Transverse colon (tissue), 4 donors: ENCODE data around the gene ANKRD10. TPM values are rescaled to one million over a fixed set of nuclear protein-coding genes. Genes with fewer than 3 reads are reported as not detected.
"Not testable (repeated sequence)": the region's sequence is repeated elsewhere in the genome, so short reads cannot be mapped to it uniquely, and the experiment has no call there.

Experiments used
- DNase-seq: peaks from one replicate; pipeline ENCODE4 v3.0.0-alpha.2; 2019
- H3K27ac ChIP-seq, 4 donors: fragments of 200-600 bp; sonication (generic); 2 replicates each; pipeline ENCODE4 v1.5.1; 2016 to 2018; ENCODE audit warnings: inconsistent platforms in 4 of 4
- H3K27me3 ChIP-seq: fragments of 200-600 bp; sonication (generic); 2 replicates; pipeline ENCODE4 v1.5.1; 2017; ENCODE audit warnings: inconsistent platforms
- H3K36me3 ChIP-seq, 4 donors: fragments of 200-600 bp; sonication (generic); 2 replicates each; pipeline ENCODE4 v1.5.1; 2017 to 2019; ENCODE audit warnings: inconsistent platforms in 4 of 4
- H3K4me1 ChIP-seq, 4 donors: fragments of 200-600 bp; sonication (generic); 2 replicates each; pipeline ENCODE4 v1.5.1; 2017 to 2020; ENCODE audit warnings: inconsistent platforms in 4 of 4
- H3K4me3 ChIP-seq, 4 donors: fragments of 200-600 bp; sonication (generic); 1 replicate in 1 of 4; 2 replicates in 3 of 4; pipeline versions ENCODE4 v1.5.1 to v1.6.1; 2017 to 2019; ENCODE audit warnings: inconsistent platforms in 4 of 4
- H3K9me3 ChIP-seq, 2 donors: fragments of 200-600 bp; sonication (generic); 2 replicates each; pipeline ENCODE4 v1.5.1; 2017 to 2019; ENCODE audit warnings: inconsistent platforms in 2 of 2
- EP300 ChIP-seq: sonication (generic); formaldehyde crosslinking; IDR thresholded peaks from one replicate; pipeline ENCODE4 v1.6.1; 2017; ENCODE audit warnings: antibody characterized with exemption, low read depth
- POLR2A ChIP-seq: fragments of 450-650 bp; IDR thresholded peaks from one replicate; pipeline ENCODE4 v1.6.1; 2016; ENCODE audit warnings: antibody characterized with exemption, mild to moderate bottlenecking, moderate library complexity
- POLR2AphosphoS5 ChIP-seq, 3 donors: sonication (generic); formaldehyde crosslinking; IDR thresholded peaks; one replicate each; pipeline ENCODE4 v1.6.1; 2016; ENCODE audit warnings: antibody characterized with exemption in 3 of 3
- WGBS, 2 donors: methylation state at CpG; one replicate each; pipeline ENCODE4 v1.1.5; 2018; ENCODE audit warnings: low coverage in 1 of 2; 5-methylcytosine and 5-hydroxymethylcytosine counted together
- in situ Hi-C, 4 donors: fragments of 200-750 bp; cut with MboI; loops; one replicate each; pipeline versions ENCODE4 v1.15.0 to v1.15.1; 2017; ENCODE audit warnings: low sequenced_read_pairs in 3 of 4, low pct_ligation_motif_present in 1 of 4, low pct_unique_long_range_greater_than_20kb in 1 of 4
- intact Hi-C: fragments of 100-400 bp; cut with DNase I; formaldehyde crosslinking; loops from one replicate; pipeline ENCODE4 v1.15.1; 2023; ENCODE audit warnings: low total_unique reads
- total RNA-seq, 4 donors: library from RNA; depleted of rRNA; stranded (reverse); fragments of >200 nt; gene quantifications; one replicate each; pipeline ENCODE4 v1.1.0, GENCODE V29; 2016
- TF ChIP-seq, protein P1 (sequence below), 5 experiments: fragments of 200-600 bp in 3 of 5; fragments of 450-650 bp in 2 of 5; sonication (generic) in 3 of 5; IDR thresholded peaks; 1 replicate in 2 of 5; 2 replicates in 3 of 5; pipeline ENCODE4 v1.5.1; 2016 to 2017; ENCODE audit warnings: antibody characterized with exemption in 5 of 5, inconsistent platforms in 3 of 5, mild to moderate bottlenecking in 2 of 5, moderate library complexity in 1 of 5

Gene ANKRD10
- total RNA-seq, 4 donors from 2014 or later, result 124 to 286 (median 188) TPM

DNA sequence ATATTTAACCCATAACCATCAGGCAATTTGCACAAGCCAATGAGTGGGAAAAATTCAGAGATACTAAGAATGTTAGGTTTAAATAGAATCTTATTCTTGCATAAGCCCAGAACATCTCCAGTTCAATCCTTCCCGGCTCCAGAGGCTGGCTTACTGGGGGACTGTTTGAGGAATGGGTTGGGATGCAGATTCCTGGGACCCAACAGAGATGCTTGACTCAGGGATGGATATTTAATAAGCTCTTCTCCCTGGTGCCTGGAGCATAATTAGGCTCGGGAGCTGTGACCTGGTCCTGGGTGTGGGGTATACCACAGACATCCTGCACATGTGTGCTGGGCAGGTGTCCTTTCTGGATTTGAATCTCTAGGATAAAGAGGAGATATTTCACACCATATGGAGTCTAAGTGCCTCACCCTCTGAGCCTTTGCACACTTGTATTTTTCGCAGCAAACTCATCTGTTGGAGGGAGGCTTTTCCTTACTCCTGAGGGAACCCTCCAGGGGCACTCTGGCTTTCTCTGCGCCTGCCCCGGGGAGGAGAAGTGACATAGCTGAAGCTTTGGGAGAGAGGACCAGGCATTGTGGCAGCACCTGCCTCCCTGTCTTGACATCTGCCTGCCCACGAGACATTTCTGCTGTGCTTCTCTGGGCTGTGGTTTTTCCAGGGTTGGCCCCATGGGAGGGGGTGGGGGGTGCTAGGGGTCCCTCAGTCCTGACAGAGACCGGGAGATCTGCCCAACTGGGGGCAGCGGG, 36.1 kb upstream of the ANKRD10 start:
- H3K36me3 ChIP-seq, result no peaks in the 10 kb centered on the region
- H3K9me3 ChIP-seq, result no peaks in the 10 kb centered on the region
- no peaks in the 10 kb centered on the region for H3K4me1 ChIP-seq
- H3K27ac ChIP-seq, result no peak overlapping the region
- no peak overlapping the region for H3K4me3 ChIP-seq
- H3K27me3 ChIP-seq, result no peaks in the 10 kb centered on the region
- intact Hi-C loops (no loop called here), in situ Hi-C loops (loop anchor here in 1 of 4 donors (5.0 kb wide), 1 partner anchor 1446 kb away; no protein-coding TSS in a partner anchor)
- no peak for DNase-seq
- WGBS, 2 donors, result 61 to 77% methylated on average over 3 to 8 of the region's 8 CpGs
- TF ChIP-seq EP300 (no peak), POLR2AphosphoS5 (IDR thresholded peaks at IDR 0.05) (no peak), POLR2A (no peak)
- TF ChIP-seq, protein P1, sequence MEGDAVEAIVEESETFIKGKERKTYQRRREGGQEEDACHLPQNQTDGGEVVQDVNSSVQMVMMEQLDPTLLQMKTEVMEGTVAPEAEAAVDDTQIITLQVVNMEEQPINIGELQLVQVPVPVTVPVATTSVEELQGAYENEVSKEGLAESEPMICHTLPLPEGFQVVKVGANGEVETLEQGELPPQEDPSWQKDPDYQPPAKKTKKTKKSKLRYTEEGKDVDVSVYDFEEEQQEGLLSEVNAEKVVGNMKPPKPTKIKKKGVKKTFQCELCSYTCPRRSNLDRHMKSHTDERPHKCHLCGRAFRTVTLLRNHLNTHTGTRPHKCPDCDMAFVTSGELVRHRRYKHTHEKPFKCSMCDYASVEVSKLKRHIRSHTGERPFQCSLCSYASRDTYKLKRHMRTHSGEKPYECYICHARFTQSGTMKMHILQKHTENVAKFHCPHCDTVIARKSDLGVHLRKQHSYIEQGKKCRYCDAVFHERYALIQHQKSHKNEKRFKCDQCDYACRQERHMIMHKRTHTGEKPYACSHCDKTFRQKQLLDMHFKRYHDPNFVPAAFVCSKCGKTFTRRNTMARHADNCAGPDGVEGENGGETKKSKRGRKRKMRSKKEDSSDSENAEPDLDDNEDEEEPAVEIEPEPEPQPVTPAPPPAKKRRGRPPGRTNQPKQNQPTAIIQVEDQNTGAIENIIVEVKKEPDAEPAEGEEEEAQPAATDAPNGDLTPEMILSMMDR (IDR thresholded peaks at IDR 0.05), result no peak

DNA sequence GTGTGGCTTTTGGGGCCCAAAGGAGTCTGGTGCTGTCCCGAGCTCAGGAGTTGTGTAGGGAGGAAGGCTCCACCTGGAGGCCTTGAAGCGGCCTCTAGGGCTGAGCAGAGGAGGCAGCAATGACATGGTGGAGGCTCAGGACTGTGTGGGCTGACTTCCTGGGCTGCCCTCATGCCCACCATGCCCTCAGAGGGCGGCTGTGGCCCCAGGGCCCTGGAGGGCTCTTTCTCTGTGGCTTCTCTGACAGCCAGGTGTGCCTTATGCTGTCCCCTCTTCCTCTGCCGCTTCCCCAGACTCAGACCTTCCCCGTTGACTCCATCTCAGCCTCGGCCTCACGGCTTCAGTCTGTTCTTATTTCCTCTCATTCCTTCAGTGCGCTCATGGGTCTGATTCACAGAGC, 35.5 kb upstream of the ANKRD10 start:
- Histone ChIP-seq H3K27me3 (no peaks in the 10 kb centered on the region), H3K27ac (no peak overlapping the region), H3K4me3 (no peak overlapping the region), H3K36me3 (no peaks in the 10 kb centered on the region), H3K9me3 (no peaks in the 10 kb centered on the region), H3K4me1 (no peaks in the 10 kb centered on the region)
- in situ Hi-C loops (loop anchor here in 1 of 4 donors (5.0 kb wide), 1 partner anchor 1447 kb away; no protein-coding TSS in a partner anchor), intact Hi-C loops (no loop called here)
- no peak for DNase-seq
- WGBS, 2 donors, result 90% methylated on average over 7 of the region's 8 CpGs; no CpG with 5 or more reads in 1 of the 2 donors
- TF ChIP-seq POLR2A, result no peak
- TF ChIP-seq, protein P1 (IDR thresholded peaks at IDR 0.05), result no peak

DNA sequence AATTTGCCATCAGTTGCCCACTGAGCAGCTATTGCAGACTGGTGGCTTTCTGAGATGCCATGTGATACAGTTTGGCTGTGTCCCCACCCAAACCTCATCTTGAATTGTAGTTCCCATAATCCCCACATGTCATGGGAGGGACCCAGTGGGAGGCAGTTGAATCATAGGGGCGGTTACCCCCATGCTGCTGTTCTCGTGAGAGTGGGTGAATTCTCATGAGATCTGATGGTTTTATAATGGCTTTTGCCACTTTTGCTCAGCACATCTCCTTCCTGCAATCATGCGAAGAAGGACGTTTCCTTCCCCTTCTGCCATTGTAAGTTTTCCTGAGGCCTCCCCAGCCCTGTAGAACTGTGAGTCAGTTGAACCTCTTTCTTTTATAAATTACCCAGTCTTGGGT, 34.8 kb upstream of the ANKRD10 start:
- H3K27ac ChIP-seq, result no peak overlapping the region
- DNase-seq, result no peak
- no peaks in the 10 kb centered on the region for H3K9me3 ChIP-seq
- TF ChIP-seq, protein P1 (IDR thresholded peaks at IDR 0.05), result no peak
- TF ChIP-seq POLR2A, result no peak
- no peak for TF ChIP-seq POLR2AphosphoS5 (IDR thresholded peaks at IDR 0.05)
- TF ChIP-seq EP300, result no peak
- in situ Hi-C loops (loop anchor here in 2 of 4 donors (5.0 to 10.0 kb wide), 2 partner anchors 95 to 1448 kb away; no protein-coding TSS in a partner anchor), intact Hi-C loops (no loop called here)
- H3K4me1 ChIP-seq, result no peaks in the 10 kb centered on the region
- H3K36me3 ChIP-seq, result no peaks in the 10 kb centered on the region
- no peak overlapping the region for H3K4me3 ChIP-seq
- H3K27me3 ChIP-seq, result no peaks in the 10 kb centered on the region
- WGBS, 2 donors, result 76 to 81% methylated on average over 4 of the region's 4 CpGs

DNA sequence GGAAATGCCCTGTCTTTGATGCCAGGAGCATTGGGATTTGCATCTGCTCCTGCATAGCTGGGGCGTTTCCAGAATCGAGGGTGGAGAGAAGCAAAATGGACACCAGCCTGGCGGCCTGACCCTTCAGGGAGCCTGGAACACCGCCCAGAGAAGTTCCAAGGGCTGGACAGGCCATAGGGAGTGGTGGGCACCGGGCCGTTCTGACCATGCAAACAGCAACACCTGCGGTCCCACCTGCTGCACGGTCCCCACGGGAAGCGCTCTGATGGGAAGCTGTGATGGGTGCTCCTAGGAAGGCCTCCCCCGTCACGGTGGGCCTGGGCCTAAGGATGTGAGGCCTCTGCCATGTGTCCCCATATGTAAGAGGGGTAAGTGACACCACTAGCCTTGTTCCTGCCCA, 34.2 kb upstream of the ANKRD10 start:
- H3K4me1 ChIP-seq, result no peaks in the 10 kb centered on the region
- in situ Hi-C loops (loop anchor here in 1 of 4 donors (10.0 kb wide), 1 partner anchor 96 kb away; no protein-coding TSS in a partner anchor), intact Hi-C loops (no loop called here)
- no peaks in the 10 kb centered on the region for H3K27me3 ChIP-seq
- H3K4me3 ChIP-seq, result no peak overlapping the region
- H3K9me3 ChIP-seq, result no peaks in the 10 kb centered on the region
- TF ChIP-seq EP300 (no peak), POLR2A (no peak), POLR2AphosphoS5 (IDR thresholded peaks at IDR 0.05) (no peak)
- TF ChIP-seq, protein P1 (IDR thresholded peaks at IDR 0.05), result no peak
- no peak for DNase-seq
- H3K36me3 ChIP-seq, result no peaks in the 10 kb centered on the region
- H3K27ac ChIP-seq, result no peak overlapping the region
- WGBS, 2 donors, result 89% methylated on average over 12 of the region's 12 CpGs; no CpG with 5 or more reads in 1 of the 2 donors

DNA sequence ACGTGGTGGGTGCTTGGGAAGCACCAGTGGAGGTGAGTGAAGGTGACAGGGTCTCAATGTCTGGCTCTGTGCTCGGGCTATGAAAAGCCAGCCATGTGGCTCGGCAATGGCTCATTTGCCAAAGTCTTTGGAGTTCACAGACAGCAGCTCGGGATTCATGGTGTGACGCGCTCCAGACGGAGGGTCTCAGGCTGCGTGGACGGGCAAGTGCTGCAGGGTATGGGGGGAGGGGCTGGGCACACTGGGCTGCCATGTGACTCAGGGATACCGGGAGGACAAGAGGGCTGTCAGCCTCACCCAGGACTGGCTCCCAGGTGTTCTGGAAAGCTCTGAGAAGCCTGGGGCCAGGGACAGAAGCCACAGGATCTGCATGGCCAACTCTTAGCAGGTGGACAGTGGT, 32.5 kb upstream of the ANKRD10 start:
- DNase-seq, H3K27ac ChIP-seq, H3K4me3 ChIP-seq, H3K4me1 ChIP-seq, H3K27me3 ChIP-seq, H3K36me3 ChIP-seq, H3K9me3 ChIP-seq, intact Hi-C loops: not testable (repeated sequence)
- in situ Hi-C loops, result loop anchor here in 1 of 4 donors (10.0 kb wide), 1 partner anchor 97 kb away; no protein-coding TSS in a partner anchor
- 40% methylated on average over 1 of the region's 10 CpGs; no CpG with 5 or more reads in 1 of the 2 donors for WGBS, 2 donors
